D721Med (cell line): Measurements from ENCODE around the gene CABP7.
"Not testable (repeated sequence)": the region's sequence is repeated elsewhere in the genome, so short reads cannot be mapped to it uniquely, and the experiment has no call there.

Source experiments
- DNase-seq: peaks from one replicate; pipeline ENCODE4 v3.0.0; 2011; ENCODE audit warnings: low spot score; ENCODE audit not compliant: insufficient read length
- FAIRE-seq: peaks from 2 replicates; lab custom pipeline; 2011; peaks lifted over from hg19 to GRCh38; lab: Jason Lieb, UNC
- TF ChIP-seq, protein P1 (sequence below): IDR thresholded peaks from 2 replicates; pipeline ENCODE4 v1.5.1; 2012; ENCODE audit warnings: mild to moderate bottlenecking, control low read depth; ENCODE audit not compliant: insufficient read depth; ENCODE audit errors: missing control alignments

CABP7 gene

DNA sequence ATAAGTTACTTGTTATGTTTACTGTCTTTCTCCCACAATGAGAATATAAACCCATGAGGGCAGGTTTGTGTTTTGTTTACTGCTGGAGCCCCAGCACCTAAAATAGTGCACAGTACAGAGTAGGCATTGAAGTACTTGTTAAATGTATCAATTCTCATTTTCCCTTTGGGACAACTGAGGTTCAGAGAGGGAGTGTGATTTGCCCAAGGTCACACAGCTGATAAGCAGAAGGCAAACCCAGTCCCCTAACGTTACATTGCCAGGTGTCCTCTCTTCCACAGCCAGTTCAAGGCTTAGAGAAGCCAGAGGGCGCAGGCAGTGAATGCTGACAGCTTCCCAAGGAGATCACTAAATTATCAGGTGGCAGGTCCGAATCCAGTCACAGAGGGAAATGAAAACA lies 30.2 kb downstream of the CABP7 start:
- TF ChIP-seq, protein P1, sequence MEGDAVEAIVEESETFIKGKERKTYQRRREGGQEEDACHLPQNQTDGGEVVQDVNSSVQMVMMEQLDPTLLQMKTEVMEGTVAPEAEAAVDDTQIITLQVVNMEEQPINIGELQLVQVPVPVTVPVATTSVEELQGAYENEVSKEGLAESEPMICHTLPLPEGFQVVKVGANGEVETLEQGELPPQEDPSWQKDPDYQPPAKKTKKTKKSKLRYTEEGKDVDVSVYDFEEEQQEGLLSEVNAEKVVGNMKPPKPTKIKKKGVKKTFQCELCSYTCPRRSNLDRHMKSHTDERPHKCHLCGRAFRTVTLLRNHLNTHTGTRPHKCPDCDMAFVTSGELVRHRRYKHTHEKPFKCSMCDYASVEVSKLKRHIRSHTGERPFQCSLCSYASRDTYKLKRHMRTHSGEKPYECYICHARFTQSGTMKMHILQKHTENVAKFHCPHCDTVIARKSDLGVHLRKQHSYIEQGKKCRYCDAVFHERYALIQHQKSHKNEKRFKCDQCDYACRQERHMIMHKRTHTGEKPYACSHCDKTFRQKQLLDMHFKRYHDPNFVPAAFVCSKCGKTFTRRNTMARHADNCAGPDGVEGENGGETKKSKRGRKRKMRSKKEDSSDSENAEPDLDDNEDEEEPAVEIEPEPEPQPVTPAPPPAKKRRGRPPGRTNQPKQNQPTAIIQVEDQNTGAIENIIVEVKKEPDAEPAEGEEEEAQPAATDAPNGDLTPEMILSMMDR = no peak
- FAIRE-seq (no peak), DNase-seq (no peak)

DNA sequence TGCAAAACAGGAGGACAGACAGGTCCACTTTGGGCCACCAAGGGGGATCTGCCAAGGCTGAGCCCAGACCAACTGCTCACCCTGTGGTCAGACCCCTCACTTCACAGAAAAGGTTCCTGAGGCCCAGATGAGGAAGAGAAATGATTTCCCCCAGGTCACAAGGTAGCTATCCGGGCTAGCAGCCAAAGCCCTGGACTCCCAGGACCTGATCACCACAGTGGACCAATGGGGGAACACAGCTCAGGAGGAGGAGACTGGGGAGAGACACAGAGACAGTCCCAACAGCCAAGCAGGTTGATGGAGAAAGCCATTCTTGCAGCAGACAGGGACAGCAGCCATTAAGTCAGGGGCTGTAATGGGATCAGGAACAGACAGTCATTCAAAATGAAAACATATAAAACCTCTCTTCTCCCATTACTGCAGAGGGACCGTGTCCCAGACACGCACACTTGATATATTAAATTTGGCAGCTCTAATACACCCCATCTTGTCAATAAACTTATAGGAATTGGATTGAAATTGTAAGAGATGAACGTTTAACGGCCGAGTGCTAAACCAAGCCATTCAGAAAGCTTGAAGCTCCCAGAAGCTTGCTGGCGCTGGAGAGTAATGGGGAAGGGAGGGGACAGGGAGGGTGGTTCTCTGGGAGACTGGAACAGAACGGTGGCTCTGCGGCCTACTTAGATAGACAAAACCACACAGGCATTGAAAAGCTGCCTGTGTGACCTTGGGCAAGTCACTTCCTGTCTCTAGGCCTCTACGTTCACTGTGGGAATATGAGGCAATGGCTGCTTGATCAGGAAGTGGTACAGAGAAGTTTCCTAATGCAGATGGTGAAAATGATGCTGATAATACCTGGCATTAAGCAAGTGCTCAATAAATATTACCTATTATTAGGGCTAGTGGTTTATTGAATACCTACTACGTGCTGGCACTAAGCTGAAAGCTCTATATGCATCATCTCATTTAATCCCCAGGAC lies 31.0 kb downstream of the CABP7 start:
- TF ChIP-seq, protein P1 = no peak
- FAIRE-seq (no peak), DNase-seq (no peak)

DNA sequence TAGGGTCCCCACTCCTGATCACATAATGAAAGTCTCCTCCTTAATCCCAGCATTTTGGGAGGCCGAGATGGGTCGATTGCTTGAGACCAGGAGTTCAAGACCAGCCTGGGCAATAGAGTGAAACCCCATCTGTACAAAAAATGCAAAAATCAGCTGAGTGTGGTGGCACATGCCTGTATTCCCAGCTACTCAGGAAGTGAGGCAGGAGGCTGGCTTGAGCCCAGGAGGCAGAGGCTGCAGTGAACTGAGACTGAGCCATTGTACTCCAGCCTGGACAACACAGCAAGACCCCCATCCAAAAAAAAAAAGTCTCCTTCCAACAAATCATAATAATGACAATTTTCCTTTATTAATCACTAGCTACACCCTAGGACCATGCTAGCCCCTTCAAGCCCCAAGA lies 31.9 kb downstream of the CABP7 start:
- no peak for DNase-seq

DNA sequence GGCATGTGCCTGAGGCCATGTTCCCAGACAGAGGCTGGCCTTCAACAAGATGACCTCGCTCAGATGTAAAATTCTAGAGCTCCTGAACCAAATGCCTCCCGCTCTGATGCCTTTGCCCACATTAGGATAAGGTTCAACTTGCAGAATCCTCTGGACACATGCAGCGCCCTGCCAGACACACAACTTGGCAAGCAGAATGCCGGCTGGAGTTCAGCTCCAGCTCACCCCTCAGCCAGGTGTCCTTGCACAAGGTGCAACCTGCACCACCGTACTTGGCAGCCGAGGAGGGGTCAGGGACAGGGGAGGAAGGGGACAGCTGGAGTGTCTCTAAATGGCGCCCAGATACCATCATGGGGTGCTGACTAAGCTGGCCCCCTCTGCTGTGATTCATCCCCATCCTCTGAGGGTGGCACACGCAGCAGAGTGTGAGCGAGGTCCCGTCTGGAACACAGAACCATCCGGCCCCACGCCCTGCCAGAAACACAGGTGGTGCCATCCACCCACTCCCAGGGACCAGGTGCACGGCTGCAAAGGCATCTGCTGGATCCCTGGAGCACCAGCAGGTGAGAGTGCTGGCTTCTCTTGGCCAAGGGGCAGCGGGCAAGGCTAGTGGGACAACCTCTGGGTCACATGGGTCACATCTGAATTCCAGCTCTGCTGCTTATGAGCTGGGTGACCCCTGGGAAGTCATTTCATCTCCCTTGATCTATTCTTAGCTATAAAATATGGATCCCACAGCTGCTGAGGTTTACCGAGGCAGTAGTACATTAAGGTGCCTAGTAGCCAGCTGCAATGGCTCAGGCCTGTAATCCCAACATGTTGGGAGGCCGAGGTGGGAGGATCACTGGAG lies 34.2 kb downstream of the CABP7 start:
- DNase-seq (no peak), FAIRE-seq (no peak)
- TF ChIP-seq, protein P1 = no peak

More for the DNA sequence above, 31.9 kb downstream of the CABP7 start:
- TF ChIP-seq, protein P1 = no peak
- no peak for FAIRE-seq

DNA sequence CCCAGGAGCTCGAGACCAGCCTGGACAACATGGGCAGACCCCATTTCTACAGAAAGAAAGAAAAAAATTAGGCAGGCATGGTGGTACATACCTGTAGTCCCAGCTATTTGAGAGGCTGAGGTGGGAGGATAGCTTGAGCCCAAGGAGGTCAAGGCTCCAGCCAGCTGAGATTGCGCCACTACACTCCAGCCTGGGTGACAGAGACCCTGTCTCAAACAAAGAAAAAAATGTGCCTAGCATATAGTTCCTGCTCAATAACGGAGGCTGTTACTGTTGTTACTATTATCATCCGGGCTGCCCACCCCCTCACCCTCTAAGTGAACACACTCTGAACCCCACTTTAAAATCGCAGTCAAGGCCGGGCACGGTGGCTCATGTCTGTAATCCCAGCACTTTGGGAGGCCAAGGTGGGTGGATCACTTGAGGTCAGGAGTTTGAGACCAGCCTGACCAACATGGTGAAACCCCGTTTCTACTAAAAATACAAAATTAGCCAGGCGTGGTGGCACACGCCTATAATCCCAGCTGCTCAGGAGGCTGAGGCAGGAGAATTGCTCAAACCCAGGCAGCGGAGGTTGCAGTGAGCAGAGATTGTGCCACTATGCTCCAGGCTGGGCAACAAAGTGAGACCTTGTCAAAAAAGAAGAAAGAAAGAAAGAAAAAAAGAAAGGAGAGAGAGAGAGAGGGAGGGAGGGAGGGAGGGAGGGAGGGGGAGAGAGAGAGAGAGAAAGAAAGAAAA lies 35.0 kb downstream of the CABP7 start:
- not testable (repeated sequence) for FAIRE-seq, DNase-seq

DNA sequence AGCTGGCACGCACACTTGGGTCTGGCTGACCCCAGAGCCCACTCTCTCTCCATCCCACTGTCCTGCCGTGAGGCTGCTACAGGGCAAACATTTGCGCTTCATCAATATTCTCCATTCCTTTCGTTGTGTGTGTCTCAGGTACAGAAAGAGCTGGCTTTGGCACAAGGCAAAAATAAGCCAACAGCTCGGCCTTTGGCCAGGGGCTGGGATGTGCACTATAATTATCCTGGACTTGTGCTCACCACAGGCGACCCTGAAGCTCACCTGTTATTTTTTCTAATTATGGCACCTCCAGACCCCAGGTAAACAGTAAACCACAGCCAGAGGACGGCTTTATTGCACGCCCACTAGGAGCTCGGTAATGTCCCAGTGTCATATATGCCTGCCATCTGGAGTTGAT lies 36.1 kb downstream of the CABP7 start:
- FAIRE-seq (no peak), DNase-seq (no peak)
- TF ChIP-seq, protein P1 = no peak

DNA sequence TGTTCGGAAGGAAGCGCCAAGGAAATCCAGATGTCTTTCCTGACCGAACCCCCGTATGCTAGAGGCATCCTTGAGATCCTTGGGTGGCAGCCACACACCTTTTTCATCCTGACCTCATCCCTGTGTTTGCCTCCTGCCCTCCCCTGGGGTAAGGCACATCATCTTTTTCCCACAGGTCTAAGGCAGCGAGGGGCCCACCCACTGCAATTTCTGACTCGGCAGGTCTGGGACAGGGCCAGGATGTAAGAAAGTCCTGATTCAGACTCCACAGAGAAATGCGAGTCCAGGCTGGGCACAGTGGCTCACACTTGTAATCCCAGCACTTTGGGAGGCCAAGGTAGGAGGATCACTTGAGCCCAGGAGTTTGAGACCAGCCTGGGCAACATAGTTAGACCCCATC lies 36.5 kb downstream of the CABP7 start:
- TF ChIP-seq, protein P1 = no peak
- FAIRE-seq (no peak), DNase-seq (no peak)
